ENCODE results near the gene ZNF536.

The ZNF536 gene

GRCh38 chr19:30361721-30362120 is 10.5 kb upstream of the ZNF536 start:
- in situ Hi-C loops (cut with MboI; ENCODE audit: low sequenced_read_pairs) = no loop called here

GRCh38 chr19:30362156-30362754 is 9.9 kb upstream of the ZNF536 start:
- in situ Hi-C loops (cut with MboI; ENCODE audit: low sequenced_read_pairs) = no loop called here

GRCh38 chr19:30363073-30363472 is 9.1 kb upstream of the ZNF536 start:
- in situ Hi-C loops (cut with MboI; ENCODE audit: low sequenced_read_pairs) = no loop called here

GRCh38 chr19:30364866-30365800 is 7.1 kb upstream of the ZNF536 start:
- in situ Hi-C loops (cut with MboI; ENCODE audit: low sequenced_read_pairs) = no loop called here

GRCh38 chr19:30366282-30366681 is 5.9 kb upstream of the ZNF536 start:
- in situ Hi-C loops (cut with MboI; ENCODE audit: low sequenced_read_pairs) = no loop called here

GRCh38 chr19:30367006-30367405 is 5.2 kb upstream of the ZNF536 start:
- in situ Hi-C loops (cut with MboI; ENCODE audit: low sequenced_read_pairs) = no loop called here

- in situ Hi-C loops (cut with MboI; ENCODE audit: low sequenced_read_pairs) = no loop called here
These were observed 4.8 kb upstream of the ZNF536 start for GRCh38 chr19:30367421-30367820.

GRCh38 chr19:30369833-30370232 is 2.4 kb upstream of the ZNF536 start:
- in situ Hi-C loops (cut with MboI; ENCODE audit: low sequenced_read_pairs) = no loop called here

GRCh38 chr19:30371161-30371836 is 885 bp upstream of the ZNF536 start:
- in situ Hi-C loops (cut with MboI; ENCODE audit: low sequenced_read_pairs) = no loop called here

- in situ Hi-C loops (cut with MboI; ENCODE audit: low sequenced_read_pairs) = no loop called here
These were observed 1.4 kb downstream of the ZNF536 start for GRCh38 chr19:30373593-30373992.

GRCh38 chr19:30374539-30374864 is 2.3 kb downstream of the ZNF536 start:
- in situ Hi-C loops (cut with MboI; ENCODE audit: low sequenced_read_pairs) = no loop called here

- in situ Hi-C loops (cut with MboI; ENCODE audit: low sequenced_read_pairs) = no loop called here
These were observed 2.8 kb downstream of the ZNF536 start for GRCh38 chr19:30374865-30375552.

- in situ Hi-C loops (cut with MboI; ENCODE audit: low sequenced_read_pairs) = no loop called here
These were observed 3.4 kb downstream of the ZNF536 start for GRCh38 chr19:30375553-30376031.

- in situ Hi-C loops (cut with MboI; ENCODE audit: low sequenced_read_pairs) = no loop called here
These were observed 4.1 kb downstream of the ZNF536 start for GRCh38 chr19:30376272-30376671.

GRCh38 chr19:30376826-30377425 is 4.7 kb downstream of the ZNF536 start:
- in situ Hi-C loops (cut with MboI; ENCODE audit: low sequenced_read_pairs) = no loop called here

GRCh38 chr19:30378701-30379100 is 6.5 kb downstream of the ZNF536 start:
- in situ Hi-C loops (cut with MboI; ENCODE audit: low sequenced_read_pairs) = no loop called here

- in situ Hi-C loops (cut with MboI; ENCODE audit: low sequenced_read_pairs) = no loop called here
These were observed 7.8 kb downstream of the ZNF536 start for GRCh38 chr19:30379841-30380610.

- in situ Hi-C loops (cut with MboI; ENCODE audit: low sequenced_read_pairs) = no loop called here
These were observed 9.2 kb downstream of the ZNF536 start for GRCh38 chr19:30381366-30381765.

GRCh38 chr19:30385174-30385573 is 13.0 kb downstream of the ZNF536 start:
- in situ Hi-C loops (cut with MboI; ENCODE audit: low sequenced_read_pairs) = no loop called here

- in situ Hi-C loops (cut with MboI; ENCODE audit: low sequenced_read_pairs) = no loop called here
These were observed 13.5 kb downstream of the ZNF536 start for GRCh38 chr19:30385666-30386065.

Measured in HL-60/S4 (cell line).